Hepatocyte (in vitro differentiated cells): Measurements from ENCODE around the gene STX3. TPM values are rescaled to one million over a fixed set of nuclear protein-coding genes. Genes with fewer than 3 reads are reported as not detected.

Source experiments
- DNase-seq: peaks from one replicate; pipeline ENCODE4 v3.0.0-alpha.2; 2016; ENCODE audit warnings: low spot score
- H2AFZ ChIP-seq: fragments of 200-600 bp; sonication (generic); 2 replicates; pipeline ENCODE4 v1.6.0; 2016; ENCODE audit warnings: antibody characterized with exemption, mild to moderate bottlenecking
- H3K27ac ChIP-seq: fragments of 200-600 bp; sonication (generic); 2 replicates; pipeline ENCODE4 v1.5.1; 2016; ENCODE audit warnings: mild to moderate bottlenecking
- H3K27me3 ChIP-seq: fragments of 200-600 bp; sonication (generic); 2 replicates; pipeline ENCODE4 v1.6.1; 2016
- H3K36me3 ChIP-seq: fragments of 200-600 bp; sonication (generic); replicated peaks from 2 replicates; pipeline ENCODE4 v1.5.1; 2016; ENCODE audit warnings: low read depth; ENCODE audit not compliant: insufficient read depth
- H3K4me1 ChIP-seq: fragments of 200-600 bp; sonication (generic); 2 replicates; pipeline ENCODE4 v1.5.1; 2016; ENCODE audit warnings: mild to moderate bottlenecking, moderate library complexity; ENCODE audit not compliant: insufficient read depth
- H3K4me2 ChIP-seq: fragments of 200-600 bp; sonication (generic); 2 replicates; pipeline ENCODE4 v1.6.0; 2016
- H3K4me3 ChIP-seq: fragments of 200-600 bp; sonication (generic); 2 replicates; pipeline ENCODE4 v1.5.1; 2016; ENCODE audit warnings: mild to moderate bottlenecking
- H3K79me2 ChIP-seq: fragments of 200-600 bp; sonication (generic); 2 replicates; pipeline ENCODE4 v1.6.0; 2017; ENCODE audit warnings: mild to moderate bottlenecking
- H3K9me2 ChIP-seq: fragments of 200-600 bp; sonication (generic); replicated peaks from 2 replicates; pipeline ENCODE4 v1.6.0; 2017; ENCODE audit warnings: mild to moderate bottlenecking; ENCODE audit not compliant: insufficient read depth
- H3K9me3 ChIP-seq: fragments of 200-600 bp; sonication (generic); 2 replicates; pipeline ENCODE4 v1.5.1; 2016; ENCODE audit warnings: low read depth, mild to moderate bottlenecking
- H4K20me1 ChIP-seq: fragments of 200-600 bp; sonication (generic); 2 replicates; pipeline ENCODE4 v1.6.0; 2016; ENCODE audit warnings: mild to moderate bottlenecking; ENCODE audit not compliant: insufficient read depth, poor library complexity, severe bottlenecking
- EZH2 ChIP-seq: fragments of 200-600 bp; sonication (generic); IDR thresholded peaks from 2 replicates; pipeline ENCODE4 v1.6.1; 2016; ENCODE audit warnings: antibody characterized with exemption, mild to moderate bottlenecking, borderline replicate concordance
- EZH2phosphoT487 ChIP-seq: fragments of 200-600 bp; sonication (generic); IDR thresholded peaks from one replicate; pipeline ENCODE4 v1.6.1; 2018; ENCODE audit warnings: antibody characterized with exemption, mild to moderate bottlenecking, low read depth, moderate library complexity; ENCODE audit not compliant: unreplicated experiment, severe bottlenecking
- WGBS: methylation state at CpG from one replicate; pipeline ENCODE4 v1.1.6; 2016; ENCODE audit warnings: low lambda C conversion rate; ENCODE audit errors: missing lambda C conversion rate; 5-methylcytosine and 5-hydroxymethylcytosine counted together
- polyA plus RNA-seq: library from polyadenylated mRNA; unstranded; fragments of >200 nt; fragmentation: Nextera tagmentation; extraction: Ambion mirVana; gene quantifications from 2 replicates; pipeline ENCODE4 v1.2.1, GENCODE V29; 2016
- total RNA-seq: library from RNA; depleted of rRNA; stranded (reverse); fragments of >200 nt; gene quantifications from 2 replicates; pipeline ENCODE4 v1.2.3, GENCODE V29; 2014
- TF ChIP-seq, protein P1 (sequence below): fragments of 200-600 bp; sonication (generic); IDR thresholded peaks from 2 replicates; pipeline ENCODE4 v1.5.1; 2016; ENCODE audit warnings: antibody characterized with exemption, mild to moderate bottlenecking; ENCODE audit not compliant: poor library complexity

STX3 gene
- total and polyA plus RNA-seq, 2 experiments from 2014 or later: 73.1 to 140 TPM

DNA sequence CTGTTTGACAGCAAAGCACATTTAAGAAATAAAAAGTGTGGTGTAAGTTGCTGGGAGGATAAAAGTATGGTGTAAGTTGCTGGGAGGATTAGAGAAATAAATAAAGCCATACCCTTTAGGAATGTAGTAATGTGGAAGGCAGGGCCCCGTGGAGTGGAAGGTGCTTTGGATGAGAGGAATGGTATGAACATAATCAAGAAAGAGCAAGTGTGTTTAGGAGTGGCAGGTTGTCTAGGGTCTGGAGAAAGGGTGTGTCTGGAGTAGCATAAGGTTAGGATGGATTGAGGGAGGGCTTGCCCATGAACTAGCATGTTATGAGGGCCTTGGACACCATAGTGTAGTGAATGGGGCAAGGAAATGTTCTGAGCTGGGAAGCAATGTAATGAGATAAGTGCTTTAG lies 37.3 kb downstream of the STX3 start:
- TF ChIP-seq, protein P1, sequence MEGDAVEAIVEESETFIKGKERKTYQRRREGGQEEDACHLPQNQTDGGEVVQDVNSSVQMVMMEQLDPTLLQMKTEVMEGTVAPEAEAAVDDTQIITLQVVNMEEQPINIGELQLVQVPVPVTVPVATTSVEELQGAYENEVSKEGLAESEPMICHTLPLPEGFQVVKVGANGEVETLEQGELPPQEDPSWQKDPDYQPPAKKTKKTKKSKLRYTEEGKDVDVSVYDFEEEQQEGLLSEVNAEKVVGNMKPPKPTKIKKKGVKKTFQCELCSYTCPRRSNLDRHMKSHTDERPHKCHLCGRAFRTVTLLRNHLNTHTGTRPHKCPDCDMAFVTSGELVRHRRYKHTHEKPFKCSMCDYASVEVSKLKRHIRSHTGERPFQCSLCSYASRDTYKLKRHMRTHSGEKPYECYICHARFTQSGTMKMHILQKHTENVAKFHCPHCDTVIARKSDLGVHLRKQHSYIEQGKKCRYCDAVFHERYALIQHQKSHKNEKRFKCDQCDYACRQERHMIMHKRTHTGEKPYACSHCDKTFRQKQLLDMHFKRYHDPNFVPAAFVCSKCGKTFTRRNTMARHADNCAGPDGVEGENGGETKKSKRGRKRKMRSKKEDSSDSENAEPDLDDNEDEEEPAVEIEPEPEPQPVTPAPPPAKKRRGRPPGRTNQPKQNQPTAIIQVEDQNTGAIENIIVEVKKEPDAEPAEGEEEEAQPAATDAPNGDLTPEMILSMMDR: no peak
- no peak for TF ChIP-seq EZH2phosphoT487
- TF ChIP-seq EZH2: no peak
- H4K20me1 ChIP-seq: no peaks in the 10 kb centered on the region
- DNase-seq: no peak
- H3K4me1 ChIP-seq: peaks cover 6% of the 10 kb centered on the region
- H3K36me3 ChIP-seq: peaks cover 4% of the 10 kb centered on the region
- 87% methylated on average over 1 of the region's 1 CpG for WGBS
- peaks cover 40% of the 10 kb centered on the region for H3K79me2 ChIP-seq
- H2AFZ ChIP-seq: no peak overlapping the region
- no peak overlapping the region for H3K27ac ChIP-seq
- H3K9me2 ChIP-seq: no peaks in the 10 kb centered on the region
- no peaks in the 10 kb centered on the region for H3K27me3 ChIP-seq
- H3K9me3 ChIP-seq: no peaks in the 10 kb centered on the region
- H3K4me3 ChIP-seq: no peak overlapping the region
- H3K4me2 ChIP-seq: no peak overlapping the region

GRCh38 chr11:59794417-59794816 lies 39.2 kb downstream of the STX3 start:
- H3K27ac ChIP-seq: no peak overlapping the region
- H3K4me3 ChIP-seq: no peak overlapping the region
- WGBS: 91% methylated on average over 3 of the region's 3 CpGs
- no peaks in the 10 kb centered on the region for H3K9me2 ChIP-seq
- H3K79me2 ChIP-seq: peaks cover 21% of the 10 kb centered on the region
- no peaks in the 10 kb centered on the region for H3K9me3 ChIP-seq
- no peak for TF ChIP-seq EZH2phosphoT487
- TF ChIP-seq, protein P1: no peak
- no peak for TF ChIP-seq EZH2
- H2AFZ ChIP-seq: no peak overlapping the region
- H3K27me3 ChIP-seq: no peaks in the 10 kb centered on the region
- no peak for DNase-seq
- H3K4me2 ChIP-seq: no peak overlapping the region
- H4K20me1 ChIP-seq: no peaks in the 10 kb centered on the region
- no peaks in the 10 kb centered on the region for H3K4me1 ChIP-seq
- H3K36me3 ChIP-seq: peaks cover 4% of the 10 kb centered on the region

- no peaks in the 10 kb centered on the region for H4K20me1 ChIP-seq
- no peak for TF ChIP-seq EZH2
- TF ChIP-seq EZH2phosphoT487: no peak
- TF ChIP-seq, protein P1: no peak
- H2AFZ ChIP-seq: no peak overlapping the region
- no peaks in the 10 kb centered on the region for H3K9me2 ChIP-seq
- H3K4me1 ChIP-seq: peaks cover 12% of the 10 kb centered on the region
- H3K9me3 ChIP-seq: no peaks in the 10 kb centered on the region
- no peaks in the 10 kb centered on the region for H3K36me3 ChIP-seq
- no peak for DNase-seq
- H3K79me2 ChIP-seq: peaks cover 3% of the 10 kb centered on the region
- no peaks in the 10 kb centered on the region for H3K27me3 ChIP-seq
- H3K4me3 ChIP-seq: no peak overlapping the region
- no peak overlapping the region for H3K4me2 ChIP-seq
- WGBS: 79% methylated on average over 7 of the region's 7 CpGs
- H3K27ac ChIP-seq: peak overlapping the region; percentile 36
Observed at GRCh38 chr11:59800390-59801025, 45.3 kb downstream of the STX3 start.
